ENCODE results near the gene STARD5.

DNA sequence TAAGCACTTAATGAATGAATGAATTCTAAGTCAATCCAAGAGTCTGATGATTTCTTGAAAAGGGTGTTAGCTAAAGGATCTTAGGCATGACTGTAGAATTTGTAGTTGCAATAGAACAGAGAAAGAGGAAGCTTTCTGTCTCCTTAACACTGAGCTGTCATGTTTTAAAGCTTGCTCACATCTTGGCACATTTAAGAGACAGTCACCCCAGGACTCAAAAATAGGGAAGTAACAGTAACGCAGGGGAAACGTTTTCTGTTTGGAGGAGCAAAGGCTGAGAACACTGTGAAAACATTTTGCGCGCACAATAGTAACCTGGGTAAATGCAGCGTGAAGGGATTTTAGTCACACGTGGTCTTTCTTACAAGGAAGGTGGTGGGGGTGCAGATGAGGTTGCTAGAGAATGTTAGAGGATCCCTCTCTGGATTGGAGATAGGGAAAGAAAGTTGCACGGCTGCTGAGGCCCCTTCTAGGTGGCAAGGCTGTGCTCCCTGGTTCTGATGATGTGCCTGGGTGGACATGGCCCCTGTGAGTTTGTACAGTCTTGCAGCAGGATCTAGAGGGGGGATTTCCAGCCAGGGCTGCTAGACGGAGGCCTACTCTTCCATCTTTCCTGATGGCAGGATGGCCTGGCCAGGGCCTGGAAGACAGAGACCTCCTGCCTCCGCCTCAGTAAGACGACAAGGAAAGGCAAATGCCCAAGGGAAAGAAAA is 12.0 kb downstream of the STARD5 start:
- TF ChIP-seq CTCF (IDR thresholded peaks at IDR 0.05) (no peak), ZFX (IDR thresholded peaks at IDR 0.05; ENCODE audit: borderline replicate concordance) (no peak)
